ENCODE measurements around the gene KPRP.

Gene KPRP

DNA sequence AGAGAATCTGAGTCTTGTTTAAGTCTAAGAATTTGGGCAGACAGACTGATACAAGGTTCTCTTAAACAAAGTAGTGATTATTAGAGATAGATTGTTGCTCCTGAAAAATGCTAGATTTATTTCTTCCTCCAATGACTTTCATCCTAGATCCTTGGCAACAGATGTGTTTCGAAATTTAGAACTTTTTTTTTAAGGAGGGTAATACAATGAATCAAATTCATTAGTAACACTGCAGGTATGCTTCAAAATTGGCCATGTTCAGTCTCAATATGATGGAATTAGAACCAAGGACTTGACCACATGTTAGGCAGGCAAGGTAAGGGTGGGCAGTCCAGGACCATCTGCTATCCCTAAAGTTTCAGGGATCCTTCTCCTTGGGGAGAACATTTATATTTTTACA is 12.6 kb downstream of the KPRP start:
- DNase-seq (ENCODE audit: low spot score), result no peak

DNA sequence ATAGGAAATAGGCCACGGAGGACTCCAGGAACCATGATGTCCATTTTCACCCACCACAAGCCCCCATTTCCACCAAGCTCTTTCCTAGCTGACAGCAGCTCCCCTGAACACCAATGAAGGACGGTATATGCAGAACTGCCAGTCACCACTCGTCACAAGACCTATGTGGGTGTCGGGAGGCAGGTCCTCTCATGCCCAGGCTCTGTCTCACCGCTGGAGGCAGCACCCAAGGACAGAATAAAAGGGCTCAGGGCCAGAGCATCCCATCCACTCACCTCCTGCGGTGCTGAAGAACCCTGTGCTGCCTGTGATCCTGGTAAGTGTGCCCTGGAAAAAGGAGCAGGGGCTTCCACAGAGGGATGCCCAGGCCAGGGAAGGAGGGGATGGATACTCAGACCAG is 17.1 kb downstream of the KPRP start, which contains the start of gene LCE1F:
TSS of gene LCE1F (plus strand) at position 266 of the 400 bp plus-strand sequence. CDS start 1,232 bp downstream, outside the sequence.
- DNase-seq (ENCODE audit: low spot score), result peak; percentile 22

DNA sequence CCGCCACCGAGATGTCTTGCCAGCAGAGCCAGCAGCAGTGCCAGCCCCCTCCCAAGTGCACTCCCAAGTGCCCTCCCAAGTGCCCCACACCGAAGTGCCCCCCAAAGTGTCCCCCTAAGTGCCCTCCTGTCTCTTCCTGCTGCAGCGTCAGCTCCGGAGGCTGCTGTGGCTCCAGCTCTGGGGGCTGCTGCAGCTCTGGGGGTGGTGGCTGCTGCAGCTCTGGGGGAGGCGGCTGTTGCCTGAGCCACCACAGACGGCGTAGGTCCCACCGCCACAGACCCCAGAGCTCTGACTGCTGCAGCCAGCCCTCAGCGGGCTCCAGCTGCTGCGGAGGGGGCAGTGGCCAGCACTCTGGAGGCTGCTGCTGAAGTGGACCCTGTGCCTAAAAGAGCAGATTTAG is 18.5 kb downstream of the KPRP start:
- no peak for DNase-seq (ENCODE audit: low spot score)

DNA sequence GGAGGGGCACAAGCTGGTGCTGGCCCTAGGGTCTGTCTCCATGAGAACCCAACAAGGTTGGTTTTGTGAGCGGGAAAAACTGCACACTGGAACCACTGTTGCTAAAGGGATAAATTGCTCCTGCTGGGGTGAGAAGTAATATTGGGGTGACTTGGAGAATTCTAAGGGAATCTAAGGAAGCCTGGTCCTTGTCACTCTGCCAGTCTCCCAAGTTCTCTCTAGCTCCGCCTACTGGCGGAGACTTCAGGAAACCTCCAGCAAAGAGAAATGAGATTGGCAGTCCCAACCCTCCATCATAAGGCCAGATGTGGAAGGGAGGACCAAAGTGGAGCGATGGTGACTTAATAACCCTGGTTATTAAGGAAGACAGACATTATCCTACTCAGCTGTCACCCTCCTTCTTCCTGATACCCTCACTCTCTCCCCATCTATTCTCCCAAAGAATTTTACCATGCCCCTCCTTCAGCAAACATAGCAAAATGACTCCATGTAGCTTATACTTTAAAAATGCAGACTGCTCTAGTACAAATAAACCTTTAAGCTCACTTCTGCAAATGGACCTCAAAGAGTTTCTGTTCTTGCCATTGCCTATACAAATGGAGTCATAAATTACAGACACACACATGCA is 19.8 kb downstream of the KPRP start:
- DNase-seq (ENCODE audit: low spot score), result peak; percentile 51

DNA sequence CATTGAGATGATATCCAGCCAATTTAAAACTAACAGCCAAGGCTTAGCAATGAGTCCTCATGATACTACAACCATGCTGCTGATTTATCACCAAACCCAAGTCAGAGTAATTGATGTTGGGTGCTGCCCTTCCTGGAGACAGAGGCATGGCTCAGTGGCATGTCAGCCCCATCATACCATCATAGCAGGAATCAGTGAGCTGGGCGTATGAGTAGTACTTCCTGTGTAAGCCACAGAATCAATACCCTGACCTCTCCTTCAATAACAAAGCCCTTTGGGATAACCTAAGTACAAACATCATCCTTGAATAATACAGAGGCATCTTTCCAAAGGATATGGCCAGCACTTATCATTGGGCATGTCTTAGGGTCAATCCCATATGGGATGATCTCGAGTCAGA is 25.3 kb downstream of the KPRP start:
- no peak for DNase-seq (ENCODE audit: low spot score)

DNA sequence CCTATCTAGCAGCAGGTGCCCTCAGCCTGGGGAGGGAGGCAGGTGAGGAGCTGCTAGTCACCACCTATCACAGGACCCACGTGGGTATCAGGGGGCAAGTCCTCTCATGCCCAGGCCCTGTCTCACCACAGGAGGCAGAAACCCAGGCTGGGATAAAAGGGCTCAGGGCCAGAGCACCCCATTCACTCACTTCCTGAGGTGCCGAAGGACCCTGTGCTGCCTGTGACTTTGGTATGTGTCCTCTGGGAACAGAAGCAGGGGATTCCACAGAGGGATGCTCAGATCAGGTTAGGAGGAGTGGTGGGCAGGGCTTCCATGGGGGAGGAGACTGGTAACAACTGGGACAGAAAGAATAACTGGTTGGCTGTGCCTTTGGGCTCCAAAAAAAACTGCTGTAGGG is 28.3 kb downstream of the KPRP start, which contains the start of gene LCE1E:
TSS of gene LCE1E (plus strand) at position 181 of the 400 bp plus-strand sequence. CDS start 1,043 bp downstream, outside the sequence.
- no peak for DNase-seq (ENCODE audit: low spot score)

DNA sequence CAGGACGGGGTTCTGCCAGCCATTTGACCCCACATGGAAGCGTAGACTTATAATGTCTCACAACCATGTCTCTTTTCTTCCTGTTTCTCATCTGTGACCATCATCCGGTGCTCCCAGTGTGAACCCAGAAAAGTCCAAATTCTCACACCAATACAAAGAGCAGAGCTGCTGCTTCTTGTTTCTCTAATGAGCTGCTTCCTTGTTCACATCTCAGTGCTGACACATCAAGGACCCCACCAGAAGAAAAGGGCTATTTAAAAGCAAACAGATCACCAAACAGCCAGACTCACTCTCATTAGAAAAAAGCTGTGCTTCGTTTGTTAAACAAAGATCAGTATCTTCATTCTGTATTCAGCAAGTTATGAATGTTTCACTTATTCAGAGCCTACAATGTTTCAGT is 37.9 kb downstream of the KPRP start:
- DNase-seq (ENCODE audit: low spot score), result no peak

DNA sequence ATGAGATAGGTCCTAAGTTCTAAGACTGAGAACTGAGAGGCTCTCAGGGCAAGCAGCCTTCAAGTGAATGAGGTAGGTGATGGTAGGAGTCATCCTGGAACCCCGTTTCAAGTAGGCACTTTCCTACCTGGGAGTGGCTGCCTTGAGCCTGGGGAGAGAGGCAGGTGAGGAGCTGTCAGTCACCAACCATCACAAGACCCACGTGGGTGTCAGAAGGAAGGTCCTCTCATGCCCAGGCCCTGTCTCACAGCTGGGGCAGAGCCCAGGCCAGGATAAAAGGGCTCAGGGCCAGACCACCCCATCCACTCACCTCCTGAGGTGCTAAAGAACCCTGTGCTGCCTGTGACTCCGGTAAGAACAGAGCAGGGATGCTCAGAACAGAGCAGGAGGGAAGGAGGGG is 38.6 kb downstream of the KPRP start, which contains the start of gene LCE1D:
TSS of gene LCE1D (plus strand) at position 301 of the 400 bp plus-strand sequence. CDS start 1,074 bp downstream, outside the sequence.
- DNase-seq (ENCODE audit: low spot score), result no peak

DNA sequence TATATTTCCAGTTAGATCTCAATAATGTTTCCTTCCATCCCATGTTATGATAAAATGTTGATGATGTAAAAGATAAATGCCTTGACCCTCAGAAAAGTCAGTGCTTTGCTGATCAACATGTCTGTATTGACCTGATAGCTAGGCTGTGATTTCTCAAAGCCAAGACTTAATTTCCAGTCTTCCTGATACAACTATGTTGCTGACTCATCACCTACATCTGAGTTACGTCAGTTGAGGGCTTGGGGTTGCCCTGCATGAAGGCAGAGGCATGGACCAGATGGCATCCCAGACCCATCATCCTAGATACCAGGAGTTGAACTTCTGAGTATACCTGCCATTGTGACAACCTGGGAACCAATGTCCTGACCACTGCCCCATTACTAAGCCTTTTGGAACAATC is 43.5 kb downstream of the KPRP start:
- DNase-seq (ENCODE audit: low spot score), result no peak

DNA sequence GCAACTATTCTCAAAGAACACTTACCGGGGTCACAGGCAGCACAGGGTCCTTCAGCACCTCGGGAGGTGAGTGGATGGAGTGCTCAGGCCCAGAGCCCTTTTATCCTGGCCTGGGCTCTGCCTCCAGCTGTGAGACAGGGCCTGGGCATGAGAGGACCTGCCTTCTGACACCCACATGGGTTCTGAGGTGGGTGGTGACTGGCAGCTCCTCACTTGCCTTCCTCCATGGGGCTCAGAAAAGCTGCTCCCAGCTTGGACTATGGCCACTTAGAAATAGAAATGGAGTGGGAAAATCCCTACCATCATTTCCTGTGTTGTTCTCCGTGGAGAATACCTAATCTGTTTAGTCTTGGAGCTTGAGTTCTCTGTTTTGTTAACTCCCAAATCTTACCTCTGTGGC is 48.8 kb downstream of the KPRP start, which contains the start of gene LCE1C:
TSS of gene LCE1C (minus strand) at position 76 of the 400 bp plus-strand sequence. CDS start 1,173 bp downstream, outside the sequence.
- no peak for DNase-seq (ENCODE audit: low spot score)

DNA sequence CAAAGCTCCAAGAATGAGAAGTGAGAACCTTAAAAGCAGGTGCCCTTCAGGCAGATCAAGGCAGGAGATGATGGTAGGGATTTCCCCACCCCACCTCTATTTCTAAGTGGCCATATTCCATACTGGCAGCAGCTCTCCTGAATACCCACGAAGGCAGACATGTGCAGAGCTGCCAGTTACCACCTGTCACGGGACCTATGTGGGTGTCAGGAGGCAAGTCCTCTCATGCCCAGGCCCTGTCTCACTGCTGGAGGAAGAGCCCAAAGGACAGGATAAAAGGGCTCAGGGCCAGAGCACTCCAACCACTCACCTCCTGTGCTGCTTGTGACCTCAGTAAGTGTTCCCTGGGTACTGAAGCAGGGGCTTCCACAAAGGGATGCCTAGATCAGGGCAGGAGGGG is 53.2 kb downstream of the KPRP start:
- DNase-seq (ENCODE audit: low spot score), result no peak
